ENCODE measurements around the gene ARPP19.

DNA sequence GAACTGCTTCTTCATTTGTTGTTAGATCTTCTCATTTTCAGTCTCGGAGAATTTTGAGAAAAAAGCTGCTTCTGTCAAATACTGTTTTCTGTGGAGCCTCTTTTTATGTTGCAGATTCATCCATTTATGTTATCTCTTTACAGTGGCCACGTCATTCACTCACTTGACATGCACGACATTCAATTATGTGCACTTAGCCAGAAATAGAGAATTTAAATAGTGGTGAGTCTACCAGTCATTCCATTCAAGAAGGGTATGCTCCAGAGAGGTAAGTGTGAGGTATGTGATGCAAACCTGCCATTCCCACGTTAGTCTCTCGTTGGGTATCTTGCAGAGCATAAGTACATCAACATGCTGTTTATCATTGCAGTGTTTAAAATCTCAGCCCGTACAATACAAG lies 9.8 kb downstream of the ARPP19 start:
- TF ChIP-seq POLR2A (IDR thresholded peaks at IDR 0.05), result no peak
- TF ChIP-seq, protein P1, sequence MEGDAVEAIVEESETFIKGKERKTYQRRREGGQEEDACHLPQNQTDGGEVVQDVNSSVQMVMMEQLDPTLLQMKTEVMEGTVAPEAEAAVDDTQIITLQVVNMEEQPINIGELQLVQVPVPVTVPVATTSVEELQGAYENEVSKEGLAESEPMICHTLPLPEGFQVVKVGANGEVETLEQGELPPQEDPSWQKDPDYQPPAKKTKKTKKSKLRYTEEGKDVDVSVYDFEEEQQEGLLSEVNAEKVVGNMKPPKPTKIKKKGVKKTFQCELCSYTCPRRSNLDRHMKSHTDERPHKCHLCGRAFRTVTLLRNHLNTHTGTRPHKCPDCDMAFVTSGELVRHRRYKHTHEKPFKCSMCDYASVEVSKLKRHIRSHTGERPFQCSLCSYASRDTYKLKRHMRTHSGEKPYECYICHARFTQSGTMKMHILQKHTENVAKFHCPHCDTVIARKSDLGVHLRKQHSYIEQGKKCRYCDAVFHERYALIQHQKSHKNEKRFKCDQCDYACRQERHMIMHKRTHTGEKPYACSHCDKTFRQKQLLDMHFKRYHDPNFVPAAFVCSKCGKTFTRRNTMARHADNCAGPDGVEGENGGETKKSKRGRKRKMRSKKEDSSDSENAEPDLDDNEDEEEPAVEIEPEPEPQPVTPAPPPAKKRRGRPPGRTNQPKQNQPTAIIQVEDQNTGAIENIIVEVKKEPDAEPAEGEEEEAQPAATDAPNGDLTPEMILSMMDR (IDR thresholded peaks at IDR 0.05), result no peak
